ENCODE results near the gene CCDC82.

- TF ChIP-seq POLR2A (IDR thresholded peaks at IDR 0.05) (no peak), CTCF (IDR thresholded peaks at IDR 0.05) (no peak), EP300 (IDR thresholded peaks at IDR 0.05) (no peak), POLR2AphosphoS5 (IDR thresholded peaks at IDR 0.05) (no peak)
These were observed 71.7 kb downstream of the CCDC82 start for GRCh38 chr11:96317985-96318384.
